K562 (cell line): ENCODE data around the gene RSF1.

Source experiments
- HIVEP1 ChIP-seq: fragments of 250-450 bp; sonication (Bioruptor Pico); IDR thresholded peaks from 2 replicates; pipeline ENCODE4 v1.4.0; 2020; ENCODE audit warnings: mild to moderate bottlenecking
- MAX ChIP-seq: sonication (generic); formaldehyde crosslinking; IDR thresholded peaks from 2 replicates; pipeline ENCODE4 v1.9.0; 2022; ENCODE audit warnings: mild to moderate bottlenecking, missing genetic modification reagents
- TFE3 ChIP-seq: fragments of 450-650 bp; formaldehyde crosslinking; IDR thresholded peaks from 2 replicates; pipeline ENCODE4 v1.4.0; 2020; ENCODE audit warnings: mild to moderate bottlenecking, mixed read lengths
- ZNF124 ChIP-seq: sonication (generic); formaldehyde crosslinking; IDR thresholded peaks from 2 replicates; pipeline ENCODE4 v1.8.1; 2022; ENCODE audit warnings: missing genetic modification reagents
- TF ChIP-seq, protein P1 (sequence below): fragments of 150-350 bp; IDR thresholded peaks from 2 replicates; pipeline ENCODE4 v1.6.1; 2014; ENCODE audit warnings: low read depth, mild to moderate bottlenecking, low read length, borderline replicate concordance
- TF ChIP-seq, protein P2 (sequence below): sonication (generic); formaldehyde crosslinking; IDR thresholded peaks from 2 replicates; pipeline ENCODE4 v1.8.0; 2022; ENCODE audit warnings: mild to moderate bottlenecking, missing genetic modification reagents, borderline replicate concordance

GRCh38 chr11:77705195-77705875 lies 115.2 kb downstream of the RSF1 start:
- TF ChIP-seq TFE3 (peak; percentile 90), ZNF124 (CRISPR knock-in tag) (no peak), MAX (CRISPR knock-in tag) (no peak), HIVEP1 (no peak)
- TF ChIP-seq, protein P1, sequence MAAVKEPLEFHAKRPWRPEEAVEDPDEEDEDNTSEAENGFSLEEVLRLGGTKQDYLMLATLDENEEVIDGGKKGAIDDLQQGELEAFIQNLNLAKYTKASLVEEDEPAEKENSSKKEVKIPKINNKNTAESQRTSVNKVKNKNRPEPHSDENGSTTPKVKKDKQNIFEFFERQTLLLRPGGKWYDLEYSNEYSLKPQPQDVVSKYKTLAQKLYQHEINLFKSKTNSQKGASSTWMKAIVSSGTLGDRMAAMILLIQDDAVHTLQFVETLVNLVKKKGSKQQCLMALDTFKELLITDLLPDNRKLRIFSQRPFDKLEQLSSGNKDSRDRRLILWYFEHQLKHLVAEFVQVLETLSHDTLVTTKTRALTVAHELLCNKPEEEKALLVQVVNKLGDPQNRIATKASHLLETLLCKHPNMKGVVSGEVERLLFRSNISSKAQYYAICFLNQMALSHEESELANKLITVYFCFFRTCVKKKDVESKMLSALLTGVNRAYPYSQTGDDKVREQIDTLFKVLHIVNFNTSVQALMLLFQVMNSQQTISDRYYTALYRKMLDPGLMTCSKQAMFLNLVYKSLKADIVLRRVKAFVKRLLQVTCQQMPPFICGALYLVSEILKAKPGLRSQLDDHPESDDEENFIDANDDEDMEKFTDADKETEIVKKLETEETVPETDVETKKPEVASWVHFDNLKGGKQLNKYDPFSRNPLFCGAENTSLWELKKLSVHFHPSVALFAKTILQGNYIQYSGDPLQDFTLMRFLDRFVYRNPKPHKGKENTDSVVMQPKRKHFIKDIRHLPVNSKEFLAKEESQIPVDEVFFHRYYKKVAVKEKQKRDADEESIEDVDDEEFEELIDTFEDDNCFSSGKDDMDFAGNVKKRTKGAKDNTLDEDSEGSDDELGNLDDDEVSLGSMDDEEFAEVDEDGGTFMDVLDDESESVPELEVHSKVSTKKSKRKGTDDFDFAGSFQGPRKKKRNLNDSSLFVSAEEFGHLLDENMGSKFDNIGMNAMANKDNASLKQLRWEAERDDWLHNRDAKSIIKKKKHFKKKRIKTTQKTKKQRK, result no peak
- TF ChIP-seq, protein P2, sequence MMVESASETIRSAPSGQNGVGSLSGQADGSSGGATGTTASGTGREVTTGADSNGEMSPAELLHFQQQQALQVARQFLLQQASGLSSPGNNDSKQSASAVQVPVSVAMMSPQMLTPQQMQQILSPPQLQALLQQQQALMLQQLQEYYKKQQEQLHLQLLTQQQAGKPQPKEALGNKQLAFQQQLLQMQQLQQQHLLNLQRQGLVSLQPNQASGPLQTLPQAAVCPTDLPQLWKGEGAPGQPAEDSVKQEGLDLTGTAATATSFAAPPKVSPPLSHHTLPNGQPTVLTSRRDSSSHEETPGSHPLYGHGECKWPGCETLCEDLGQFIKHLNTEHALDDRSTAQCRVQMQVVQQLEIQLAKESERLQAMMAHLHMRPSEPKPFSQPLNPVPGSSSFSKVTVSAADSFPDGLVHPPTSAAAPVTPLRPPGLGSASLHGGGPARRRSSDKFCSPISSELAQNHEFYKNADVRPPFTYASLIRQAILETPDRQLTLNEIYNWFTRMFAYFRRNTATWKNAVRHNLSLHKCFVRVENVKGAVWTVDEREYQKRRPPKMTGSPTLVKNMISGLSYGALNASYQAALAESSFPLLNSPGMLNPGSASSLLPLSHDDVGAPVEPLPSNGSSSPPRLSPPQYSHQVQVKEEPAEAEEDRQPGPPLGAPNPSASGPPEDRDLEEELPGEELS, result no peak
